GM19455 (cell line): ENCODE results near the gene VSTM2B.
"Not testable (repeated sequence)": the region's sequence is repeated elsewhere in the genome, so short reads cannot be mapped to it uniquely, and the experiment has no call there.

Source experiments
- ATAC-seq: cut with Tn5 transposase; IDR thresholded peaks from one replicate; pipeline ENCODE4 v1.9.1; 2021; ENCODE audit not compliant: unreplicated experiment

VSTM2B gene

GRCh38 chr19:29544656-29545360 is 19.0 kb downstream of the VSTM2B start:
- no peak for ATAC-seq

GRCh38 chr19:29545447-29545846 is 19.7 kb downstream of the VSTM2B start:
- not testable (repeated sequence) for ATAC-seq

GRCh38 chr19:29545866-29546582 is 20.2 kb downstream of the VSTM2B start:
- ATAC-seq: no peak

GRCh38 chr19:29546583-29547190 is 20.9 kb downstream of the VSTM2B start:
- no peak for ATAC-seq

- no peak for ATAC-seq
Observed at GRCh38 chr19:29547361-29547960, 21.7 kb downstream of the VSTM2B start.

GRCh38 chr19:29547981-29548380 is 22.2 kb downstream of the VSTM2B start:
- no peak for ATAC-seq

- no peak for ATAC-seq
Observed at GRCh38 chr19:29548483-29549085, 22.8 kb downstream of the VSTM2B start.

- no peak for ATAC-seq
Observed at GRCh38 chr19:29549105-29550070, 23.6 kb downstream of the VSTM2B start.

GRCh38 chr19:29550896-29551295 is 25.1 kb downstream of the VSTM2B start:
- no peak for ATAC-seq

- ATAC-seq: no peak
Observed at GRCh38 chr19:29551774-29552173, 26.0 kb downstream of the VSTM2B start.

GRCh38 chr19:29552454-29553280 is 26.9 kb downstream of the VSTM2B start:
- no peak for ATAC-seq

GRCh38 chr19:29554149-29554548 is 28.4 kb downstream of the VSTM2B start:
- no peak for ATAC-seq

- not testable (repeated sequence) for ATAC-seq
Observed at GRCh38 chr19:29559110-29559509, 33.3 kb downstream of the VSTM2B start.

- no peak for ATAC-seq
Observed at GRCh38 chr19:29559743-29560142, 33.9 kb downstream of the VSTM2B start.

- no peak for ATAC-seq
Observed at GRCh38 chr19:29560313-29561075, 34.7 kb downstream of the VSTM2B start.

- ATAC-seq: no peak
Observed at GRCh38 chr19:29561601-29562000, 35.8 kb downstream of the VSTM2B start.

- no peak for ATAC-seq
Observed at GRCh38 chr19:29562299-29563297, 36.8 kb downstream of the VSTM2B start.
